Adrenal gland (tissue), 12 donors: ENCODE results near the gene CDH19. TPM values are rescaled to one million over a fixed set of nuclear protein-coding genes. Genes with fewer than 3 reads are reported as not detected.

ENCODE experiments used
- DNase-seq, 7 donors: peaks; one replicate each; pipeline ENCODE4 v3.0.0-alpha.2; 2019 to 2020
- H3K27ac ChIP-seq, 5 donors: fragments of 200-600 bp; sonication (generic) in 4 of 5; 1 replicate in 3 of 5; 2 replicates in 2 of 5; pipeline versions ENCODE4 v1.5.1 to v1.8.0; 2016 to 2020; ENCODE audit warnings: mild to moderate bottlenecking in 1 of 5
- H3K27me3 ChIP-seq: fragments of 200-600 bp; 2 replicates; pipeline ENCODE4 v1.8.0; 2021
- H3K36me3 ChIP-seq, 2 donors: fragments of 200-600 bp; replicated peaks in 1 of 2; 1 replicate in 1 of 2; 2 replicates in 1 of 2; pipeline versions ENCODE4 v1.5.1 to v1.8.0; 2018 to 2022
- H3K4me1 ChIP-seq, 2 donors: fragments of 200-600 bp; replicated peaks in 1 of 2; 1 replicate in 1 of 2; 2 replicates in 1 of 2; pipeline versions ENCODE4 v1.5.1 to v1.8.0; 2018 to 2021
- H3K4me3 ChIP-seq, 4 donors: fragments of 200-600 bp; sonication (generic) in 3 of 4; one replicate each; pipeline ENCODE4 v1.5.1; 2016 to 2018
- H3K9me3 ChIP-seq, 3 donors: fragments of 200-600 bp; sonication (generic) in 1 of 3; replicated peaks in 1 of 3; 1 replicate in 2 of 3; 2 replicates in 1 of 3; pipeline versions ENCODE4 v1.5.1 to v1.8.0; 2016 to 2021
- POLR2A ChIP-seq, 2 donors: fragments of 450-650 bp; IDR thresholded peaks; one replicate each; pipeline ENCODE4 v1.6.1; 2017; ENCODE audit warnings: antibody characterized with exemption in 2 of 2, mild to moderate bottlenecking in 2 of 2, moderate library complexity in 1 of 2
- WGBS, 4 donors: extraction: QIAGEN DNeasy Blood & Tissue Kit in 2 of 4; methylation state at CpG; one replicate each; pipeline versions ENCODE4 v1.1.5 to v1.1.7; 2013 to 2017; 5-methylcytosine and 5-hydroxymethylcytosine counted together
- intact Hi-C, 2 donors: fragments of 100-400 bp; cut with DNase I; formaldehyde crosslinking; loops; one replicate each; pipeline versions ENCODE4 v1.14.1 to v1.15.0; 2022 to 2023
- polyA plus RNA-seq, 3 donors: library from polyadenylated mRNA; stranded (reverse); fragments of 200-250 nt in 2 of 3; fragments of 350-450 nt in 1 of 3; fragmentation: Illumina TruSeq in 1 of 3; extraction: RNeasy Lipid Tissue Mini Kit (QIAGEN cat#74804) in 1 of 3; gene quantifications; one replicate each; pipeline ENCODE4 v1.2.3, GENCODE V29; 2013 to 2014
- total RNA-seq, 9 donors: library from RNA; depleted of rRNA in 4 of 9; stranded (reverse); fragments of >200 nt in 4 of 9; fragments of 120-200 nt in 1 of 9; fragmentation: NEBNext Ultra II Directional in 1 of 9; extraction: Animal tissue kit (Norgen Biotek cat#: 25700) in 1 of 9; gene quantifications; one replicate each; pipeline versions ENCODE4 v1.1.0 to v1.2.4, GENCODE V29; 2013 to 2023
- TF ChIP-seq, protein P1 (sequence below), 6 experiments: fragments of 450-650 bp in 4 of 6; fragments of 200-600 bp in 2 of 6; sonication (generic) in 1 of 6; IDR thresholded peaks; 1 replicate in 5 of 6; 2 replicates in 1 of 6; pipeline versions ENCODE4 v1.5.1 to v1.8.0; 2016 to 2021; ENCODE audit warnings: antibody characterized with exemption in 6 of 6, mild to moderate bottlenecking in 2 of 6, moderate library complexity in 1 of 6
- donor health status: healthy with polysubstance abuse.
- donor health status: Bipolar disorder and iron deficiency.
- donor health status: DM: yes; HTN: yes; CAD: no.
- donor health status: DM: no; HTN: no; CAD: no.
- donor health status: DM: no; HTN: no; CAD: no.
- donor health status: DM: yes; HTN: yes; CAD: no.

The CDH19 gene
- total and polyA plus RNA-seq, 12 donors = 0.42 to 7.4 (median 5.3) TPM

DNA sequence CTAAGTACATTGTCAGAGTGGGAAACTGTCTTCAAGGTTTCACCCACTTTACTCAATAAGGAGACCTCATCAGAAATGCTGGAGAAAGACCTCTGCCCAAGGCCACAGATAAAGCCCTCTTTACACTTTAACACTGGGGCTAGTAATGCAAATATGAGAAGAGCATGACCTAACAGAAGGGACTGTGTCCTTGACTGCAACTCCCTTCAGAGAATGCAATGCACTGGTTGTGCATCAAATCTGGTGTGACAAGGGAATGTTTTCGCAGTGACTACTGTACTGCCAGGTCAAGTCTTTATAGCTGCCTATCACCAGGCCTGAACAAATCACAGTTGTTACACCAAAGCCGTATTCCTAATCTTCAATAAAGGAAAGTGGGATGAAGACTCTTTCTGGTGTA, 28.6 kb downstream of the CDH19 start:
- TF ChIP-seq, protein P1, sequence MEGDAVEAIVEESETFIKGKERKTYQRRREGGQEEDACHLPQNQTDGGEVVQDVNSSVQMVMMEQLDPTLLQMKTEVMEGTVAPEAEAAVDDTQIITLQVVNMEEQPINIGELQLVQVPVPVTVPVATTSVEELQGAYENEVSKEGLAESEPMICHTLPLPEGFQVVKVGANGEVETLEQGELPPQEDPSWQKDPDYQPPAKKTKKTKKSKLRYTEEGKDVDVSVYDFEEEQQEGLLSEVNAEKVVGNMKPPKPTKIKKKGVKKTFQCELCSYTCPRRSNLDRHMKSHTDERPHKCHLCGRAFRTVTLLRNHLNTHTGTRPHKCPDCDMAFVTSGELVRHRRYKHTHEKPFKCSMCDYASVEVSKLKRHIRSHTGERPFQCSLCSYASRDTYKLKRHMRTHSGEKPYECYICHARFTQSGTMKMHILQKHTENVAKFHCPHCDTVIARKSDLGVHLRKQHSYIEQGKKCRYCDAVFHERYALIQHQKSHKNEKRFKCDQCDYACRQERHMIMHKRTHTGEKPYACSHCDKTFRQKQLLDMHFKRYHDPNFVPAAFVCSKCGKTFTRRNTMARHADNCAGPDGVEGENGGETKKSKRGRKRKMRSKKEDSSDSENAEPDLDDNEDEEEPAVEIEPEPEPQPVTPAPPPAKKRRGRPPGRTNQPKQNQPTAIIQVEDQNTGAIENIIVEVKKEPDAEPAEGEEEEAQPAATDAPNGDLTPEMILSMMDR (IDR thresholded peaks at IDR 0.05) = no peak
- TF ChIP-seq POLR2A (IDR thresholded peaks at IDR 0.05) = no peak
- WGBS, 4 donors = 66 to 76% (median 71%) methylated on average over 2 of the region's 2 CpGs
- Histone ChIP-seq H3K4me1 (no peaks in the 10 kb centered on the region), H3K27ac (no peak overlapping the region), H3K9me3 (no peaks in the 10 kb centered on the region), H3K36me3 (no peaks in the 10 kb centered on the region), H3K4me3 (no peak overlapping the region), H3K27me3 (no peaks in the 10 kb centered on the region)
- no peak for DNase-seq
- intact Hi-C loops = no loop called here

DNA sequence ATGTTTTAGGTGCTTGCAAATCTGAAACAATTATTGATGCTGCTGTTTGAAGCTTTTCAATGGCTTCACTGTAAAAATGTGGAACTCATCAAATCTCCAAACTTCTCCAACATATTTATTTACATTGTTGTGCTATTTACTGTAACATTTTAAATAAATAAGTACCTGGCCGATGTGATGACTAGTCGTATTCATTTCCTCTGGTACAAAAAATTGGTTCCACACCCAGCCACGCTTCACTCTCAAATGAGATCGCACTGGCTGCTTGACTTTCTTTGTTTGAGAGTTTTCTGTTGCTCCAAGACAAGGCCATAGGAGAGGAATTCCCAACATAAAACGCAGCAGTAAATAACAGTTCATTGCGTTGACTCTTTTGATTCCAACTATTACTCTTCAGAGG, 32.0 kb downstream of the CDH19 start:
- Histone ChIP-seq H3K27me3 (no peaks in the 10 kb centered on the region), H3K4me1 (no peaks in the 10 kb centered on the region), H3K36me3 (no peaks in the 10 kb centered on the region), H3K27ac (no peak overlapping the region), H3K4me3 (no peak overlapping the region), H3K9me3 (no peaks in the 10 kb centered on the region)
- WGBS, 4 donors = 74 to 84% (median 78%) methylated on average over 6 of the region's 6 CpGs
- intact Hi-C loops = no loop called here
- DNase-seq = no peak
- TF ChIP-seq POLR2A (IDR thresholded peaks at IDR 0.05) = no peak
- TF ChIP-seq, protein P1 (IDR thresholded peaks at IDR 0.05) = no peak

DNA sequence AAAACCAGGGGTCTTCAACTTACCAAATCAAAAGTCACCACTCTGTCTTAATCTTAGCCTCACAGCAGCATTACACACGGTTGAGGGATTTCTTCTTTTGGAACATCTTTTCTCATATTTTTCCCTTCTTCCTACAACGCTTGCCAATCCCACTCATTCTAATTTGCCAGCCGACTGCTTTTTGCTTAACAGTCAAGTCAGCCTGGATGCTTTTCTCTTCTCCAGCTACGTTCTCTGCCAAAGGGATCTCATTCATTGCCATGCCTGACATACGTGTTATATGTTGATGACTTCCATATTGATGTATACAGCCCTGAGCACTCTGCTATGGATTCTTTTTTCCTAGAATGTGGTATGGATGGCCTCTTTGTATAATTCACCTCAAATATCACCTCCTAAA, 37.3 kb downstream of the CDH19 start:
- 71 to 88% (median 82%) methylated on average over 5 of the region's 5 CpGs for WGBS, 4 donors
- H3K4me1 ChIP-seq = no peaks in the 10 kb centered on the region
- no peak for DNase-seq
- no peaks in the 10 kb centered on the region for H3K36me3 ChIP-seq
- no peaks in the 10 kb centered on the region for H3K9me3 ChIP-seq
- no peak overlapping the region for H3K4me3 ChIP-seq
- no peak for TF ChIP-seq POLR2A (IDR thresholded peaks at IDR 0.05)
- TF ChIP-seq, protein P1 (IDR thresholded peaks at IDR 0.05) = no peak
- no peaks in the 10 kb centered on the region for H3K27me3 ChIP-seq
- intact Hi-C loops = no loop called here
- no peak overlapping the region for H3K27ac ChIP-seq

DNA sequence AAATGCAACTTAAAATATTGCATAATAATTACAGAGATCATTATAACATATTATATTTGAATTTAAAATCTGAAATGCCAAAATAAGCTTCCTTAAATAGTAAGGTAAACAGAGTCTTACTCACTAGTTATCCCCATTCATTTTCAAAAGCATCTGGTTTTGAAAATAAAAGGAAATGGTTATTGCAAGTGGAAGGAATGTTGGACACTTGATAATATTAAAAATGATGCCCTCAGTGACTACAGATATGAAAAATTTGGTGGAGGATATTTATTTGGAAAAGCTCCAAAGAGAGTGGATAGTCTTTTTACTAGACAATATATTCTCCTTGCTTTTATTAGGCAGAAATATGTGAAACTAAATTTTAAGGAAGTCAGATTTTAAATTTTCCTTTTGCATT, 39.7 kb downstream of the CDH19 start:
- Histone ChIP-seq H3K36me3 (no peaks in the 10 kb centered on the region), H3K4me3 (no peak overlapping the region), H3K9me3 (no peaks in the 10 kb centered on the region), H3K27ac (no peak overlapping the region), H3K4me1 (no peaks in the 10 kb centered on the region), H3K27me3 (no peaks in the 10 kb centered on the region)
- intact Hi-C loops = no loop called here
- no peak for DNase-seq
- no peak for TF ChIP-seq POLR2A (IDR thresholded peaks at IDR 0.05)
- TF ChIP-seq, protein P1 (IDR thresholded peaks at IDR 0.05) = no peak
